ENCODE data around the gene MAPK8IP1.

The MAPK8IP1 gene

DNA sequence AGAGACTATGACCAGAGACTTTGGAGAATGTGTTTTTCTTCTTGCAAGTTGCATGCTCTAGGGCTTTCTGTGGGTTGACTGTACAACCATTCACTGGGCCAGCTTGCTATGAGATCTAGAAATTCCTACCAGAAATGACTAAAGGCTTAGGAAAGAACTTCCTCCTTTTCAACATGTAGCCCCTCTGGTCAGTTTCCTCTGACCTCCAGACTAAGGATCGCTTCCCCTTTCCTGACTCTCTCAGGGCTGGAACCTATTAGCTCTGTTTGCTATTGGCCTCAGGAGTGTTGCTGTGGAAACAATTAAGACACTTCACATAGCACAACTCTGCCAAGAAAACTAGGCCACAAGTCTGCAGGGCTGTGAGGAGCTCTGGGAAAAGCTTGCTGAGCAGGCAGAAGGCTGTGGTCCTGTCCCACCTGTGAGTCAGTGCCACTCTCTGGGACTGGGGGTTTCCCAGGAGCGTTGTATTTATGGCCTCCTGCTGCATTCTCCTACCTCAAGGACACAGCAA lies 27.4 kb upstream of the MAPK8IP1 start:
- DNase-seq: peak in 16 of 42 donors; percentile 25 to 77 (median 48)
- intact Hi-C loops (cut with DNase I): no loop called here

GRCh38 chr11:45858751-45859398 lies 26.6 kb upstream of the MAPK8IP1 start:
- no peak for DNase-seq
- intact Hi-C loops (cut with DNase I): no loop called here

GRCh38 chr11:45859661-45860140 lies 25.8 kb upstream of the MAPK8IP1 start:
- intact Hi-C loops (cut with DNase I): no loop called here
- peak; percentile 74 to 97 (median 92) for DNase-seq

DNA sequence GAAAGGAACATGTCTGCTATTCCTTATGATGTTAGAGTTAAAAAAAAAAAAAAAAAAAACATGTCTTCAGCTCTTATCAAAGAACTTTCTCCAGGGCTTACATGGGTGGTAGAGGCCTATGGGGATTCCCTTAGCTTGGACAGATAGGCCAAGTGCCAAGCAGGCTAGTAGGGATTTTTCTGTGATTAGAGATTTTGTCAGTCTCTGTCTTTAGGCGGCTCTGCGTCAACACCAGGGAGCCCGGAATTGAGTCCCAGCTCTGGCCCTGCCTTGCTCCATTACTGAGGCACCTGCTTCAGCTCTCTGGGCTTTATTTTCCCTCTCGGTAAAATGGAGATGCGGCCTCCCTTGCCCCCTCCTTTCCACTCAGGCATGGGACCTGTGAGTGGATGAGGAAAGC lies 25.1 kb upstream of the MAPK8IP1 start:
- intact Hi-C loops (cut with DNase I): no loop called here
- no peak for DNase-seq

GRCh38 chr11:45860764-45861510 lies 24.5 kb upstream of the MAPK8IP1 start:
- no peak for DNase-seq

DNA sequence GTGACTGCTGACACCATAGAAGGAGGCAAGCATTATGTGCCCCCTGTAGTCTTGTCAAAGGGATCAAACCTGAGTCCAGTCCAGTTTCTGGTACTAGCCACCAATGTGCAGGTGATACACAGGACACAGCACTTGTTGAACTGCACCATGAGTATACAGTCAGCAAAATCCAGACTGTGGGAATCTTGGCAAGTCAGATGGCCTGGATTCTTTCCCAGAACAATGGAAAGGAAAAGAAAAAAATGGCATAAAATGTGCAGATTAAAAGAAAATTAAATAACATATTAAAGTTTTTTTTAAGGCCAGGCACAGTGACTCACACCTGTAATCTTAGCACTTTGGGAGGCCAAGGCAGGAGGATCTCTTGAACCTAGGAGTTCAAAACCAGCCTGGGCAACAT lies 21.4 kb upstream of the MAPK8IP1 start:
- intact Hi-C loops (cut with DNase I): no loop called here
- DNase-seq: no peak

More at GRCh38 chr11:45860764-45861510, 24.5 kb upstream of the MAPK8IP1 start:
- intact Hi-C loops (cut with DNase I): no loop called here

DNA sequence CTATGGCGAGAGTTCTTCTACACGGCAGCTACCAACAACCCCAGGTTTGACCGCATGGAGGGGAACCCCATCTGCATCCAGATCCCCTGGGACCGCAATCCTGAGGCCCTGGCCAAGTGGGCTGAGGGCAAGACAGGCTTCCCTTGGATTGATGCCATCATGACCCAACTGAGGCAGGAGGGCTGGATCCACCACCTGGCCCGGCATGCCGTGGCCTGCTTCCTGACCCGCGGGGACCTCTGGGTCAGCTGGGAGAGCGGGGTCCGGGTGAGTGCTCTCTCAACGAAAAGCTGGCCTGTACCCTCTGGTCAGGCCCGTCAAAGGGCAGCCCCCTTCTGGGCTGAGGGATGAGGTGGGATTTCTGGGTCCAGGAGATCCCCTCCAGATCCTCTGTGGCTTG lies 15.9 kb upstream of the MAPK8IP1 start:
- DNase-seq: no peak
- intact Hi-C loops (cut with DNase I): no loop called here

GRCh38 chr11:45870706-45871105 lies 14.7 kb upstream of the MAPK8IP1 start:
- DNase-seq: no peak
- intact Hi-C loops (cut with DNase I): loop anchor here (10.0 kb wide), 1 partner anchor 134 kb away; no protein-coding TSS in a partner anchor

- no peak for DNase-seq
- intact Hi-C loops (cut with DNase I): loop anchor here (10.0 kb wide), 1 partner anchor 133 kb away; no protein-coding TSS in a partner anchor
These were observed 13.8 kb upstream of the MAPK8IP1 start for GRCh38 chr11:45871638-45872037.

- peak; percentile 58 to 89 (median 77) for DNase-seq
- intact Hi-C loops (cut with DNase I): loop anchor here (10.0 kb wide), 1 partner anchor 132 kb away; no protein-coding TSS in a partner anchor
These were observed 12.6 kb upstream of the MAPK8IP1 start for GRCh38 chr11:45872651-45873356.

GRCh38 chr11:45876401-45876800 lies 9.1 kb upstream of the MAPK8IP1 start:
- intact Hi-C loops (cut with DNase I): loop anchor here (10.0 kb wide), 1 partner anchor 128 kb away; no protein-coding TSS in a partner anchor
- DNase-seq: no peak

DNA sequence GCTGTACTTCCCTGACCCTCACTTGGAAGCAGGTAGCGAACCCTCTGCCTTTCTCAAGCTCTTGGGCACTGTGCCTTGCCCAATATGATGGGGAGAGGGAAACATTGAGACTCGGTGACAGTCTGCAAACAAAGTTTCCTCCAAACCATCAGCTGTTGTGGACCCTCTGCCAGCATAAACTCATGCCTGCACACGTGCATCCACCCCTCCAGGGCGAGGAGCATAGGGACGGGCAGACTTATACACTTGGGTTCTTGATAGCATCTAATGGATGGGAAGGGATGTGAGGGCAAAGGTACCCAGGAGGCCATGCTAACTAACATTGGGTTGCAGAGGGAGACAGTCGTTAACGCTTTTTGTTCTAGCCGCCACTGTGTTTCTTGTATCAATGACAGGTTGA lies 8.2 kb upstream of the MAPK8IP1 start:
- no peak for DNase-seq
- intact Hi-C loops (cut with DNase I): loop anchor here (10.0 kb wide), 1 partner anchor 128 kb away; no protein-coding TSS in a partner anchor

- DNase-seq: no peak
- intact Hi-C loops (cut with DNase I): loop anchor here (10.0 kb wide), 1 partner anchor 127 kb away; no protein-coding TSS in a partner anchor
These were observed 7.6 kb upstream of the MAPK8IP1 start for GRCh38 chr11:45877845-45878244.

- DNase-seq: peak in 25 of 42 donors; percentile 43 to 86 (median 63)
- intact Hi-C loops (cut with DNase I): loop anchor here (10.0 kb wide), 1 partner anchor 125 kb away; no protein-coding TSS in a partner anchor
These were observed 5.4 kb upstream of the MAPK8IP1 start for GRCh38 chr11:45879803-45880686.

DNA sequence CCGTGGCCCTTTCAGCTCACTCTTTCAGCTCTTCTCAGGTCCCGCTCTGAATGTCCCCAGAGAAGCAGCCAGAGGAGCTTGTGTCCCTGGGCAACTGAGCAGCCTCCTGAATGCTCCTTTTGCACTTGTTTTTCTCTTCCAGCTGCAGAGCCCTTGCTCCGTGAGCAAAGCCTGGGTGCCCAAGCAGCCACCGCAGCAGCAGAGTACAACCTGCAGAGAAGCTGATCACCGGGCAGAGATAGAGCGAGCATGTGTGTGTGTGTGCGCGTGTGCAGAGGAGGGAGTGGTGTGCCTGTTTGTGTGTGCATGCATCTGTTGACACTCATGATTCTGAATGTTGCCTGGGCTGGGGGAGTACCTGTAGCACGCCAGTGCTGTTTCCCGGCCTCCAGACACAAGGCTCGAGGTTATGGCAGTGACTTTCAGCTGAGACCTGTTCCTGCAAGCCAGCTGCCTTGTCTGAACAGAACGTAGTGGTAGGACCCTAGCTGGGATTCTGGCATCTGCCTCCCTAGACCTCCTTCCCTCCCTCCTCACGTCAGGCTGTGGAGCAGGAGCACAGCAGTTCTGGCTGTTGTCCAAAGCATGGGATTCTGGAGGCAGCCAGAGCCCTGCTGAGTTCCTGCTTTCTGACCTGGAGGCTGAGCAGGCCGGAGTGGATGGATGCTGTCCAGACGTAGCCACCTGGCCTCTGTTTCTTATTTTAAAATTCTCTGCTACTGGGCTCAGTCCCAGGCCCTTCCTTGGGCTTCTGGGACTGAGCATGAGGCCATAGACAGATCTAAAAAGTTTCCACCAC lies 4.5 kb upstream of the MAPK8IP1 start:
- intact Hi-C loops (cut with DNase I): no loop called here
- peak in 2 of 42 donors; percentile 17 to 26 for DNase-seq

DNA sequence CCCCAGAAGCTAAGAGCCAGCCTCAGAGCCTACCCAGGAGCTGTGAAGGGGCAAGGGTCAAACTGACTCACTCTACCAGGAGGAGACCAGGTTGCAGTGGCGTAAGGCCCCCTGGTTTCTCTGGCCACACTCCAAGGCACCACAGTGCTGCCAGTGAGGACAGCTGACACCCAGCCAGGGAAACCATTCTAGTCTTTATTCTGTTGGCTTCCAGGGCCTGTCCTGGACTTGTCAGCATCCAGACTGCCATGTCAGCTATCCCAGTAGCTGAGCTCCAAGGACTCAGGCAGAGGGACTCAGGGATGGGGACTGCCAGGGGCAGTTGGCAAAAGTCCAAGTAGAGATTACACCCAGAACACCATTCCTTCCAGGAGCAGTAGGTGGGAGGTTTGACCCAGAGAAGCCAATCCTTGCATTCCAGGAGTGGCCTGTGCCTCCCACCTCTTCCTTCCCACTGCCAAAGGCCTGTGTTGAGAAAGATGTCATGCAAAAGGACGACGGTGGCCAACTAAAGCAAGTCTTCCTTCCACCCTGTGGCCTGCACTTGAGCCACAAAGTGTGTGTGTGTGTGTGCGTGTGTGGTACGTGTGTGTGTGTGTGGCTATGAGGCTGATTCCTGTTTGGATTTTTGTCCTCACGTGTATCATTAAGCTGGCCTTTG lies 3.6 kb upstream of the MAPK8IP1 start:
- DNase-seq: no peak
- intact Hi-C loops (cut with DNase I): no loop called here
